C4-2B (cell line): ENCODE data around the gene L1CAM.

ENCODE experiments used
- H3K27ac ChIP-seq: fragments of 450-650 bp; 2 replicates; pipeline ENCODE4 v1.5.1; 2017
- CTCF ChIP-seq: fragments of 450-650 bp; conservative IDR thresholded peaks from 2 replicates; pipeline ENCODE4 v1.5.1; 2017; ENCODE audit warnings: mild to moderate bottlenecking
- ZFX ChIP-seq: fragments of 450-650 bp; IDR thresholded peaks from 2 replicates; pipeline ENCODE4 v1.6.1; 2017

Gene L1CAM

GRCh38 chrX:153885968-153886903 lies at the start of gene L1CAM:
Gene L1CAM, minus strand, starts transcription at chrX:153886173. Its CDS starts 10,337 bp downstream, at chrX:153875836.
- H3K27ac ChIP-seq: no peak within 1 kb of the TSS
- TF ChIP-seq CTCF: no peak
- no peak for TF ChIP-seq ZFX

GRCh38 chrX:153935326-153935851 lies 49.4 kb upstream of the L1CAM start:
- H3K27ac ChIP-seq: peak overlapping the region; percentile 96
- no peak for TF ChIP-seq ZFX
- no peak for TF ChIP-seq CTCF

- no peak for TF ChIP-seq CTCF
- peak; percentile 62 for TF ChIP-seq ZFX
- peak within 1 kb of the TSS; percentile 96 for H3K27ac ChIP-seq
Observed at GRCh38 chrX:153934762-153935325, 48.9 kb upstream of the L1CAM start, which contains the start of gene NAA10. Gene NAA10, minus strand, starts transcription at chrX:153935037. Its CDS starts 133 bp downstream, at chrX:153934904.

GRCh38 chrX:153934148-153934761 lies 48.3 kb upstream of the L1CAM start:
- TF ChIP-seq ZFX (no peak; the same call in 1 of the 2 replicates), CTCF (no peak)
- H3K27ac ChIP-seq: peak overlapping the region; percentile 96

- no peak for TF ChIP-seq CTCF
- TF ChIP-seq ZFX: no peak
- H3K27ac ChIP-seq: peak overlapping the region; percentile 96
Observed at GRCh38 chrX:153933748-153934147, 47.8 kb upstream of the L1CAM start.

GRCh38 chrX:153932220-153932915 lies 46.4 kb upstream of the L1CAM start:
- 0 out of 2 replicates have a peak overlapping the region, but pooled peaks have one; percentile 8 for H3K27ac ChIP-seq
- no peak for TF ChIP-seq CTCF
- no peak for TF ChIP-seq ZFX
